Medulla oblongata (tissue), 1 donor: ENCODE measurements around the gene AFF1.

ENCODE experiments used
- DNase-seq: peaks from one replicate; pipeline ENCODE4 v3.0.0-alpha.2; 2015; ENCODE audit errors: extremely low spot score

The AFF1 gene

DNA sequence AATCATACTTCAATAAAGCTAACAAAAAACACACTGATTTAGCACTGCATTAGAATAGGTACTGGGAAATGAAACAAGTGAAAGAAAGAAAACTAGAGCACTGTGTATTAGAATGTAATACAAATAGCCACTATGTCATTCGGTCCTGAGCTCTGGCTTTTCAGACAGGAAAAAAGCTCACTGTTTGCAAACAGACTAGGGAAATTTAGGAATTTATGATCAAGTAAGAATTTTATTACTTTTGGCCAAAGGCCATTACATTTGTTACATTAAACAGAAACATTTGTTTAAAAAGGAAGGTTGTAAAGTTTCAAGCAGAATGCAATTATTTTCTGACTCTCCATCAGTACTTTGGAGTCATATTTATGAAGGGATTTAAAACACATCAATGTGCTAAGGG lies 216.9 kb downstream of the AFF1 start:
- DNase-seq, result no peak

DNA sequence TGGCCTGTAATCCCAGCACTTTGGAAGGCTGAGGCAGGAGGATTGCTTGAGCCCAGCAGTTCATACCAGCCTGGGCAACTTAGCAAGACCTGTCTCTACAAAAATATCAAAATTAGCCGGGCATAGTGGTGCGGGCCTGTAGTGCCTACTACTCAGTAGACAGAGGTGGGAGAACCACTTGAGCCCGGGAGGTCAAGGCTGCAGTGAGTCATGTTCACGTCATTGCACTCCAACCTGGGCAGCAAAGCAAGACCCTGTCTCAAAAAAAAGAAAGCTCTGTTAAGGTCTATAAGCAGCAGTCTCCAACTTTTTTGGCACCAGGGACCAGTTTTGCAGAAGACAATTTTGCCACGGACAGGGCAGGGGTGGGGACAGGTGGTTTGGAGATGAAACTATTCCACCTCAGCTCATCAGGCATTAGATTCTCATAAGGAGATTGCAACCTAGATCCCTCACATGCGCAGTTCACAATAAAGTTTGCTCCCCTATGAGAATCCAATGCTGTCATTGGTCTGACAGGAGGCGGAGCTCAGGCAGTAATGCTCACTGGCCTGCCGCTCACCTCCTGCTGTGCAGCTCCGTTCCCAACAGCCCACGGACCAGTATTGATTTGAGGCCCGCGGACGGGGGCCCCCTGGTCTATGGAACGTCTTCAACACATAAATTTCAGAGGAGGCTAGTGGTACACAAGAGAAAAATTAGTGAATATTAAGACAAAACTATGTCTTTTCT lies 217.7 kb downstream of the AFF1 start:
- no peak for DNase-seq

DNA sequence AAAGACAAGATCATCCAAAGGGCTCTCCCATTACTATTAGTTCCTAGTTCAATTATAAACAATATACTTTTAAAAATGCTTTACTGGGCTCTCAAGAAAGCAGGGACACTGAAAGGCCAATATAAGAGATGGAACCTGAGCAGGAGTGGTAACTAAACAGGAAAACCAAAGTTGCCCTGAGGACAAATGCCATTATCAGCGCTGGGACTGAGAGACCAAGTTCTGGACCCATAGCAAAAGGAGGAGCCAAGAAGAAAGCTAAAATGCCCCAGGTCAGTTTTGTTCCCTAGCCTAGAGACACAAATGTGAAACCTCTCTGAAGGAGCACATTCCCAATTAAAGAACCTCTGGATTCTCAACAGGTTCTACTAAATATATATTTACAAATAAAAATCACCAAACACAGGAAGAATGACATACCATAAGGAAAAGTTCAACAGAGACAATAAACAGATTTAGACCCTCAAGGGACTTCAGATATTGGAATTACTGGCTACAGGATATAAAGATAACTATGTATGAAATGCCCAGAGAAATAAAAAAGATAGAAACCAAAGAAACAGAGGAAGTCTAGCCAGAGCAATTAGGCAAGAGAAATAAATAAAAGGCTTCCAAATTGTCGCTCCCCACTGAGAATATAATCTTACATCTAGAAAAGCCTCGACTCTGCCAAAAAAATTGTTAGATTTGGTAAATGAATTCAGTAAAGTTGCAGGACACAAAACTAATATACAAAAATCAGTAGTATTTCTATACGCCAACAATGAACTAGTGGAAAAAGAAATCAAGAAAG lies 218.5 kb downstream of the AFF1 start:
- no peak for DNase-seq

DNA sequence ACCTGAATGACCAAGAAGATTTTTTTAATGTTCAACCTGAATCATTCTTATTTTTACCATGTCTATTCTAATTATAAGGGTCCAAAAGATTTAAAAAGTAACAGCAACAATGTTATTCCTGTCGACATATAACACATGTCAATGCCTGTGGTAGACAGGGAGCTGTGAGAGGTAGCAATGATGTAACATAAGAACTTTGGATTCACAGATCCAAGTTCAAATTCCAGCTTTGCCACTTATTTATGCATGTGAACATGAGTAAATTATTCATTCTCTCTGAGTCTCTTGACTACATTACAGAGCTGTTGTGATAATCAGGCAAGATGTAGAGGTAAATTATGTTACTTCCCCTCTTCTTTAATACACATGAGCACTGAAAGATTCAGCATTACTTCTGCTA lies 231.1 kb downstream of the AFF1 start:
- DNase-seq, result no peak

DNA sequence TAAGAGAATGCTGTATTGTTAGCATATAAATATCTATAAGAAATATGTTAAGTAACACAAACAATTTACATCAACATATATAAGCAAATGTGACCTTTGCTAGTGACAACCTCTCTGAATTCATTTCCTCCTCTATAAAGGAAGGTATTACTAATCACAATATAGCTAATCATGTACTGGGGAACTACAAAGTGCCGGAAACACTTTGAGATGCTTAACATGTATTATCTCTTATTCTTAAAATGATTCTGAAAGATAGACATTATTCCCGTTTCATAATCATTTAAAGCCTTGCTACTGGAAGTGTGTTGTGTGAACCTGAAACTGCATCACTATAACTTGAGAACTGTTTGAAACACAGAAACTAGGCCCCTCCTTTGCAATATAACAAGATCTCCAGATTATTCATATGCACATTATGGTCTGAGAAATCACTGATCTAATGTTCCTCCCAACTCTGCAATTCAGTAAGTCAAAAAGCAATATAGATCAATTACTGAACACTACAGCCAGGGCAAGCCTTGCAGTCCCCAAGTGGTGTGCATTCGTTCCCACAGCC lies 231.6 kb downstream of the AFF1 start:
- DNase-seq, result no peak

DNA sequence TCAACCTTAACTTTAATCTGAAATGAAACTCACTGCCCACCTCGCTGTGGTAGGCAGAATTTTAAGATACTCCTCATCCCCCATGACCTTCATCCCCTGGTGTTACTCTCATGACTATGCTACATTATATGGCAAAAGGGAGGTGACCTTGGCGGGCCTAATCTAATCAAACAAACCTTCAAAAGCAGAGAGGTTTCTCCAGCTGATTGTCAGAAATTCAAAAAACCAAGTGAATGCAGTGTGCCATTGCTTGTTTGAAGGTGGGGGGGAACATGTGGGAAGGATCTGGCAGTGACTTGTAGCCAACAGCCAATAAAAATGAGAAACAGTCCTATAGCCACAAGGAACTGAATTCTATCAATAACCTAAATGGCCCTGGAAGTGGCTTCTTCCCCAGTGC lies 237.1 kb downstream of the AFF1 start:
- no peak for DNase-seq

DNA sequence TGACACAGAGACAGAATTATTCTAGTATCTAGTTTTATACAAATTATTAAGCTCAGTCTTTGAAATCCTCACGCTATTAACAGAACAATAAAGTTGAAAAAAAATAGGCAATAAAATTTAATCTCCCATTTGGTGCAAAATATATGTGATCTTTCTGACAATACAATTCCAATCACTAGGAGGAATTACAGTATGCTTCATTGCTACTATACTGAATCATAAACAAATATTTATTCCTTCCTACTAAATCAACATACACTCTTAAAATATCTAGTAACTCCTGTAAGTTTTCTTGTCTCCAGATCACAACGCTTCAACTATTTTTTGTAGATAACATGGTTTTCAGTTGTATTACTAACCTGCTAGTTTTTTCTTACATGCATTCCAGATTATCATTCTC lies 239.9 kb downstream of the AFF1 start:
- no peak for DNase-seq

DNA sequence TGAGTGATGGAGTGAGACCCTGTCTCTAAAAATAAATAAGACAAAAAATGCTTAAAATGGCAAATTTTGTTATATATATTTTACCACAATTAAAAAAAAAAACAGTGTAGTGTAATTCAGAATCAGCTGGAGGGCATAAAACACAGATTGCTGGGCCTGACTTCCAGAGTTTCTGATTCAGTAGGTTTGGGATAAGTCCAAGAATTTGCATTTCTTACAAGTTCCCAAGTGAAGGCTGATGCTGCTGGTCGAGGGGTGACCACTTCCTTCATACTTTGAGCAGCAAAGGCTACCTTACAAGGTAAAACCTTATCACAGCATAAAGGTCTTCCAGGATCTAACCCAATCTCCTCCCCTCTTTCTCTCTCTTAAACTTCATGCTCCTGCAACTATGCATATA lies 244.9 kb downstream of the AFF1 start:
- DNase-seq, result no peak

DNA sequence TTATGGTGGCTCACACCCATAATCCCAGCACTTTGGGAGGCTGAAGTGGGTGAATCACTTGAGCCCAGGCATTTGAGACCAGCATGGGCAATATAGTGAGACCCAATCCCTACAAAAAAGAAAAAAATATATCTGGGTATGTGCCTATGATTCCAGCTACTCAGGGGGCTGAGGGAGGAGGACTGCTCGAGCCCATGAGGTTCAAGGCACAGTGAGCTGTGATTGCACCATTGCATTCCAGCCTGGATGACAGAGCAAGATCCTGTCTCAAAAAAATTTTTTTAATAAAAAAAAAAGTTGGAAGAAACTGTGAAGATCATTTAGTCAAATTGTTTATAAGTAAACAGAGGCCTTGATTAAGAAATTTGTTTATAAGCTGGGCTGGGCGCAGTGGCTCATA lies 246.0 kb downstream of the AFF1 start:
- no peak for DNase-seq

DNA sequence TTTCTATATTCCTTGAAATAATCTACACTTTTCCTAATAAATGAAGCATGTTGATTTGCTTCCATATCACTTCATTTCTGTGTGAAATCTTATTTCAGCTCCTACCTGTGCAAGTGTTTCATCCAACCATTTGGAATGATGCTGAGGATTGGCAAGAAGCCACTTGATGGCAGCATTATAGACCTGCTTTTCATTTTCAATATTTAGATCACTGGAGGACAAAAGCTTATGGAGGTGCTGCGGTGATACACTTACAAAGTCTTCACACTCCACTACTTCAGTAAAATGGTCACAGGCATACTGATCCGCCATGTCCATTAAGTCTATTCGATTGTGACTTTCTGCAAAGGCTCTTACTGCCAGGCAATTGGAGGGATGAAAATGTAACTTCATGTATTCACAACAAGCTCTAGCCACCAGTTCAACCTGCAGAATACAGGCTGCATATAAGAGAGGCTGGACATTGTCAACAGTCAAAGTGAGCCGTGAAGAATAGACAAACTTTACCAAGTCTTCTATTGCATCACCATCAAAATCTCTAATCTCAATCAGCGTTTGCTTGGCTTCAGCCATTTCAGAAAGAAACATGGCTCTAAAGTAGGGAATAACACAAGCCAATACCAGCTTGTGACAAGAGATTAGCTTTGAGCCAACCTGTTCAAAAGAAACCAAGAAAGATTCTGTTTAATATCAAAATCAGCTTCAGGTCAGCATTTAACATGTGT lies 250.5 kb downstream of the AFF1 start:
- no peak for DNase-seq

DNA sequence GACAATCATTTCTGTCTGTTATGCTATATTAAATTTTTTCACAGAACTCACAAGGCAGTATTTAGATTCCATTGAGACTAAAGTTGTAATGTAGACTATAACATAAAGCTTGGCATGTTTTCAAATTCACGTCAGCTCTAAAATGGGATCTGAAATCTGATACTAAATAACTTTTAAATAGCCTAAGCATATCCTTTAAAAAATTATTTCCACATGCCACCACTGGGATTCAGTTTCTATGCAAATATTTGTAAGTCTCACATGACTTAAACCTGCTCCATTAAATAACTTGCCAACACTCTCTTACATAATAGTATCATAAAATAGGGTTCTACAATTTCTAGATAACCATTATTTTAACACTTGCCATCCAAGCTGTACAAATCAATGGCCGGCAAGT lies 253.2 kb downstream of the AFF1 start:
- no peak for DNase-seq

DNA sequence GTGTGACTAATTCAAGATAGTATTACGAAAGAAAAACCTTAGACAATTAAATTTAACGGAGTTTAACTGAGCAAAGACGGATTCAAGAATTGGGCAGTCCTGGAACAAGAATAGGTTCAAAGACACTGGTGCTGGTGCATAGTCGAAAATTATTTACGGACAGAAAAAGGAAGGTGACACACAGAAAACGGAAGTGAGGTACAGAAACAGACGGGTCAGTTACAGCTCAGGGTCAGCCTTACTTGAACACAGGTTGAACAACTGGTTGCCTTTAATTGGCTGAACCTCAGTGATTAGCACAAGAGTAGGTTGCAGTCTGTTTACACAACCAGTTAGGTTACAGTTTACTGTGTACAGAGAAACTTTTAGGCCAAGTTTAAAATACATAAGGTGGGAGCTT lies 254.1 kb downstream of the AFF1 start:
- DNase-seq, result no peak
